H1 (cell line): ENCODE results near the gene LDHB. TPM values are rescaled to one million over a fixed set of nuclear protein-coding genes. Genes with fewer than 3 reads are reported as not detected.

ENCODE experiments used
- CTCF ChIA-PET: fragments of 300-600 bp; sonication (Branson Sonifier 250); formaldehyde crosslinking; loops from one replicate; lab custom pipeline; 2021; ENCODE audit not compliant: partially characterized antibody; lab: Charles Lee
- POLR2A ChIA-PET: fragments of 300-600 bp; sonication (Branson Sonifier 250); formaldehyde crosslinking; loops from one replicate; lab custom pipeline; 2021; ENCODE audit warnings: inconsistent platforms; ENCODE audit not compliant: partially characterized antibody; lab: Charles Lee
- DNase-seq, 2 experiments: peaks; one replicate each; pipeline versions ENCODE4 v3.0.0 to v3.0.0-alpha.2; 2010 to 2022; ENCODE audit warnings: low spot score in 2 of 2, low read depth in 1 of 2, mixed read lengths in 1 of 2
- FAIRE-seq: peaks from 2 replicates; lab custom pipeline; 2011; peaks lifted over from hg19 to GRCh38; lab: Jason Lieb, UNC
- H2AFZ ChIP-seq: 2 replicates; pipeline ENCODE4 v1.8.1; 2012; ENCODE audit warnings: low read length, inconsistent platforms
- H2AK5ac ChIP-seq: 2 replicates; pipeline ENCODE4 v1.6.1; 2013; ENCODE audit warnings: low read depth, low read length
- H2BK120ac ChIP-seq: replicated peaks from 2 replicates; pipeline ENCODE3; 2013; ENCODE audit warnings: low read depth, low read length, inconsistent platforms
- H2BK12ac ChIP-seq: 2 replicates; pipeline ENCODE4 v1.6.1; 2013; ENCODE audit warnings: low read depth, low read length
- H2BK15ac ChIP-seq: 2 replicates; pipeline ENCODE4 v1.6.1; 2013; ENCODE audit warnings: low read length
- H2BK20ac ChIP-seq: 2 replicates; pipeline ENCODE4 v1.6.1; 2013; ENCODE audit warnings: low read length
- H2BK5ac ChIP-seq: 2 replicates; pipeline ENCODE4 v1.6.1; 2013; ENCODE audit warnings: low read depth, low read length
- H3K14ac ChIP-seq: 2 replicates; pipeline ENCODE4 v1.6.1; 2013; ENCODE audit warnings: inconsistent platforms; ENCODE audit not compliant: insufficient read length
- H3K18ac ChIP-seq: 2 replicates; pipeline ENCODE4 v1.6.1; 2013; ENCODE audit warnings: low read length; ENCODE audit errors: extremely low read depth
- H3K23ac ChIP-seq: 2 replicates; pipeline ENCODE4 v1.6.1; 2013; ENCODE audit warnings: inconsistent platforms; ENCODE audit not compliant: insufficient read length
- H3K23me2 ChIP-seq: 2 replicates; pipeline ENCODE4 v1.6.1; 2013; ENCODE audit warnings: low read depth, low read length
- H3K27ac ChIP-seq: 2 replicates; pipeline ENCODE4 v1.6.1; 2011; ENCODE audit warnings: low read depth, low read length, inconsistent platforms
- H3K27me3 ChIP-seq, 4 experiments: replicated peaks in 1 of 4; 1 replicate in 1 of 4; 2 replicates in 3 of 4; pipeline versions ENCODE4 v1.6.1 to v1.8.1; 2011 to 2013; ENCODE audit warnings: low read length in 3 of 4, mild to moderate bottlenecking in 3 of 4, inconsistent platforms in 2 of 4, mixed read lengths in 2 of 4, moderate library complexity in 1 of 4; ENCODE audit not compliant: control insufficient read depth in 3 of 4, insufficient read depth in 3 of 4; ENCODE audit errors: extremely low read depth in 1 of 4
- H3K36me3 ChIP-seq, 4 experiments: 2 replicates each; pipeline versions ENCODE4 v1.6.1 to v1.8.1; 2011 to 2013; ENCODE audit warnings: mild to moderate bottlenecking in 4 of 4, low read length in 3 of 4, moderate library complexity in 2 of 4, control low read depth in 1 of 4, inconsistent platforms in 1 of 4; ENCODE audit not compliant: insufficient read depth in 4 of 4, control insufficient read depth in 2 of 4
- H3K4ac ChIP-seq: replicated peaks from 2 replicates; pipeline ENCODE3; 2013; ENCODE audit warnings: low read length, low read depth, mixed read lengths, inconsistent platforms; ENCODE audit not compliant: insufficient read length
- H3K4me1 ChIP-seq, 4 experiments: replicated peaks in 1 of 4; 1 replicate in 1 of 4; 2 replicates in 3 of 4; pipeline versions ENCODE4 v1.6.1 to v1.8.1; 2011 to 2013; ENCODE audit warnings: low read length in 3 of 4, inconsistent platforms in 2 of 4, mixed read lengths in 1 of 4; ENCODE audit not compliant: insufficient read depth in 4 of 4, control insufficient read depth in 3 of 4
- H3K4me2 ChIP-seq, 2 experiments: 2 replicates each; pipeline versions ENCODE4 v1.6.1 to v1.8.1; 2011 to 2013; ENCODE audit warnings: low read depth in 2 of 2, low read length in 2 of 2, control low read depth in 1 of 2, inconsistent platforms in 1 of 2, mild to moderate bottlenecking in 1 of 2; ENCODE audit not compliant: insufficient read depth in 1 of 2
- H3K4me3 ChIP-seq, 4 experiments: fragments of 200-600, 300-600 bp in 1 of 4; sonication (generic), shearing (Covaris generic), sonication (Bioruptor Twin) in 1 of 4; 2 replicates each; pipeline versions ENCODE4 v1.5.1 to v1.8.1; 2011 to 2016; ENCODE audit warnings: low read length in 4 of 4, low read depth in 3 of 4, control low read depth in 2 of 4, inconsistent platforms in 2 of 4, mild to moderate bottlenecking in 2 of 4, mixed read lengths in 1 of 4, moderate library complexity in 1 of 4; ENCODE audit not compliant: insufficient read depth in 2 of 4; ENCODE audit errors: extremely low read depth in 1 of 4
- H3K56ac ChIP-seq: replicated peaks from 2 replicates; pipeline ENCODE3; 2013; ENCODE audit warnings: low read depth, mild to moderate bottlenecking, mixed read lengths, low read length, inconsistent platforms; ENCODE audit not compliant: insufficient read length
- H3K79me1 ChIP-seq: 2 replicates; pipeline ENCODE4 v1.6.1; 2013; ENCODE audit warnings: low read depth, low read length, control low read depth
- H3K79me2 ChIP-seq, 2 experiments: 2 replicates each; pipeline versions ENCODE4 v1.6.1 to v1.8.1; 2012 to 2013; ENCODE audit warnings: low read length in 2 of 2, mild to moderate bottlenecking in 2 of 2, inconsistent platforms in 1 of 2; ENCODE audit not compliant: insufficient read depth in 2 of 2, control insufficient read depth in 1 of 2
- H3K9ac ChIP-seq, 4 experiments: replicated peaks in 1 of 4; 1 replicate in 1 of 4; 2 replicates in 3 of 4; pipeline versions ENCODE4 v1.6.1 to v1.8.1; 2011 to 2013; ENCODE audit warnings: low read depth in 3 of 4, low read length in 3 of 4, control low read depth in 2 of 4, mild to moderate bottlenecking in 2 of 4, moderate library complexity in 2 of 4, inconsistent platforms in 1 of 4; ENCODE audit errors: extremely low read depth in 1 of 4
- H3K9me3 ChIP-seq, 2 experiments: 2 replicates each; pipeline versions ENCODE4 v1.6.1 to v1.8.1; 2012 to 2013; ENCODE audit warnings: mild to moderate bottlenecking in 2 of 2, moderate library complexity in 2 of 2, control low read depth in 1 of 2, inconsistent platforms in 1 of 2, low read depth in 1 of 2, low read length in 1 of 2, mixed read lengths in 1 of 2; ENCODE audit not compliant: insufficient read depth in 2 of 2
- H4K20me1 ChIP-seq, 2 experiments: replicated peaks in 1 of 2; 2 replicates each; pipeline versions ENCODE3 to v1.8.1; 2011 to 2013; ENCODE audit warnings: inconsistent platforms in 2 of 2, low read length in 2 of 2, mild to moderate bottlenecking in 1 of 2; ENCODE audit not compliant: insufficient read depth in 2 of 2, control insufficient read depth in 1 of 2
- H4K5ac ChIP-seq: 2 replicates; pipeline ENCODE4 v1.6.1; 2013; ENCODE audit warnings: low read length, low read depth, mixed read lengths, inconsistent platforms; ENCODE audit not compliant: insufficient read length
- H4K8ac ChIP-seq: 2 replicates; pipeline ENCODE4 v1.8.0; 2013; ENCODE audit warnings: mild to moderate bottlenecking, moderate library complexity, low read length, inconsistent platforms; ENCODE audit not compliant: insufficient read depth; ENCODE audit errors: extremely low read depth
- H4K91ac ChIP-seq: replicated peaks from 2 replicates; pipeline ENCODE3; 2013; ENCODE audit warnings: low read length, mixed read lengths, inconsistent platforms; ENCODE audit not compliant: insufficient read length
- BRCA1 ChIP-seq: IDR thresholded peaks from 2 replicates; pipeline ENCODE4 v1.6.1; 2012; ENCODE audit warnings: low read depth, low read length, improper control_type of control experiment
- CBX8 ChIP-seq: fragments of 300-800, 300-1000 bp; sonication (generic); IDR thresholded peaks from 2 replicates; pipeline ENCODE4 v1.7.1; 2016; ENCODE audit warnings: low read depth, low read length, borderline replicate concordance
- CEBPB ChIP-seq: IDR thresholded peaks from 2 replicates; pipeline ENCODE4 v1.6.1; 2012; ENCODE audit warnings: low read depth, low read length
- FOSL1 ChIP-seq: IDR thresholded peaks from 2 replicates; pipeline ENCODE4 v1.6.1; 2011; ENCODE audit warnings: mild to moderate bottlenecking, low read depth, low read length, moderate library complexity; ENCODE audit not compliant: insufficient read depth
- GABPA ChIP-seq: IDR thresholded peaks from 2 replicates; pipeline ENCODE4 v1.6.1; 2011; ENCODE audit warnings: mild to moderate bottlenecking, low read length, moderate library complexity, borderline replicate concordance; ENCODE audit not compliant: insufficient read depth
- GTF2F1 ChIP-seq: IDR thresholded peaks from 2 replicates; pipeline ENCODE4 v1.6.1; 2012; ENCODE audit warnings: low read depth, low read length, improper control_type of control experiment, borderline replicate concordance
- JUND ChIP-seq: IDR thresholded peaks from 2 replicates; pipeline ENCODE4 v1.6.1; 2011; ENCODE audit warnings: mild to moderate bottlenecking, improper control_type of control experiment, low read length
- KDM5A ChIP-seq: fragments of 200-600 bp; IDR thresholded peaks from 2 replicates; pipeline ENCODE4 v1.7.1; 2012; ENCODE audit warnings: mild to moderate bottlenecking, low read length, inconsistent platforms, mixed read lengths
- NRF1 ChIP-seq: IDR thresholded peaks from 2 replicates; pipeline ENCODE4 v1.6.1; 2011; ENCODE audit warnings: mild to moderate bottlenecking, low read depth, low read length, improper control_type of control experiment
- RAD21 ChIP-seq, 2 experiments: IDR thresholded peaks in 1 of 2; conservative IDR thresholded peaks in 1 of 2; 2 replicates each; pipeline ENCODE4 v1.6.1; 2011; ENCODE audit warnings: low read depth in 2 of 2, low read length in 2 of 2, improper control_type of control experiment in 1 of 2, inconsistent platforms in 1 of 2, mild to moderate bottlenecking in 1 of 2, moderate library complexity in 1 of 2
- SIX5 ChIP-seq: IDR thresholded peaks from 2 replicates; pipeline ENCODE4 v1.6.1; 2011; ENCODE audit warnings: mild to moderate bottlenecking, low read depth, low read length
- SP4 ChIP-seq: IDR thresholded peaks from 2 replicates; pipeline ENCODE4 v1.6.1; 2012; ENCODE audit warnings: low read length, inconsistent platforms
- TAF1 ChIP-seq: IDR thresholded peaks from 2 replicates; pipeline ENCODE4 v1.6.1; 2011; ENCODE audit warnings: mild to moderate bottlenecking, low read depth, low read length
- ZNF274 ChIP-seq: IDR thresholded peaks from 2 replicates; pipeline ENCODE4 v1.7.0; 2012; ENCODE audit warnings: low read length, borderline replicate concordance; ENCODE audit errors: extremely low read depth
- WGBS, 2 experiments: shearing (Covaris generic) in 1 of 2; methylation state at CpG; one replicate each; pipeline versions ENCODE4 v1.1.6 to v1.1.7; 2013 to 2015; ENCODE audit warnings: low lambda C conversion rate in 2 of 2, mixed read lengths in 2 of 2, inconsistent platforms in 1 of 2, low coverage in 1 of 2, missing lambda C conversion rate in 1 of 2; ENCODE audit not compliant: insufficient replicate concordance in 2 of 2, insufficient coverage in 1 of 2, insufficient read length in 1 of 2; ENCODE audit errors: extremely low coverage in 1 of 2, missing lambda C conversion rate in 1 of 2; 5-methylcytosine and 5-hydroxymethylcytosine counted together
- polyA plus RNA-seq, 7 experiments: library from polyadenylated mRNA; depleted of rRNA in 3 of 7; stranded (reverse) in 5 of 7; unstranded in 2 of 7; fragments of >200 nt in 5 of 7; fragments of 200-250 nt in 2 of 7; gene quantifications; 1 replicate in 5 of 7; 2 replicates in 1 of 7; 4 replicates in 1 of 7; pipeline versions ENCODE4 v1.2.1 to v1.2.3, GENCODE V29; 2011 to 2013; ENCODE audit warnings: missing spikeins in 2 of 7, mixed read lengths in 2 of 7
- total RNA-seq: library from RNA; stranded (reverse); fragmentation: NEBNext Ultra II Directional; extraction: Animal tissue kit (Norgen Biotek cat#: 25700); gene quantifications from 2 replicates; pipeline ENCODE4 v1.2.1, GENCODE V29; 2021
- TF ChIP-seq, protein P1 (sequence below): IDR thresholded peaks from 2 replicates; pipeline ENCODE4 v1.6.1; 2012; ENCODE audit warnings: inconsistent platforms

LDHB gene
- total and polyA plus RNA-seq, 2 of the 8 experiments (the other 6 are each of a cell fraction or from before 2014, with no cell fraction given) = 1,177 to 1,781 TPM

DNA sequence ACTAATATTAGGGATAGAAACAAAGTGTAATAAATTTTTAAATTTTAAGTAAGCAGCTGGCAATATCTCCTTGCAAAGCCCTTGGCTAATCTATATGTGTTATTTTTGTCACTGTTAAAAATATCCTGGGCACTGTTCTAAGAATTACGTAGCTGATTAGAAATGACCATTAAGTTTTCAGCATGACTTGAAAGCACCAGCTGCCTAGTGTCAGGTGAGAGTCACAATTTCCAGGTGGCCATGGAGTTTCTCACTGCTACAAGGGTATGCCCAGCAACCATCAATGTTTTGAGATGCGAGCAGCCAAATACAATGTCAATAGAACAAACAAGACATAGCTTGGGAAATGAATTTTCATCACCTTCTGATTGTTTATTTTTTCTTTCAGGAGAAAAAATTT, 29.7 kb downstream of the LDHB start:
- H4K91ac ChIP-seq = no peak overlapping the region
- H3K14ac ChIP-seq = no peak overlapping the region
- no peak overlapping the region for H3K27ac ChIP-seq
- H2BK15ac ChIP-seq = no peak overlapping the region
- H2BK5ac ChIP-seq = no peak overlapping the region
- no peak overlapping the region for H3K56ac ChIP-seq
- peaks cover 0 to 5% of the 10 kb centered on the region in 2 experiments; a peak in 2 of 4 replicates for H3K9me3 ChIP-seq
- no peak overlapping the region for H2AFZ ChIP-seq
- no peaks in the 10 kb centered on the region for H3K79me1 ChIP-seq
- no peak overlapping the region for H3K23ac ChIP-seq
- no peaks in the 10 kb centered on the region for H3K79me2 ChIP-seq
- no peak for DNase-seq
- no peaks in the 10 kb centered on the region for H3K4me1 ChIP-seq
- no peaks in the 10 kb centered on the region for H3K23me2 ChIP-seq
- H2BK120ac ChIP-seq = no peak overlapping the region
- FAIRE-seq = no peak
- no peak overlapping the region for H3K4me2 ChIP-seq
- H4K5ac ChIP-seq = no peak overlapping the region
- 97% methylated on average over 2 of the region's 2 CpGs; no CpG with 5 or more reads in 1 of the 2 experiments for WGBS, 2 experiments
- no peaks in the 10 kb centered on the region for H3K27me3 ChIP-seq
- ChIA-PET POLR2A (interaction anchor here (0.6 to 1.0 kb wide), 4 partner anchors 20 to 30 kb away, joined by 3 to 5 read pairs (median 3); partner anchors contain the start of gene LDHB), CTCF (interaction anchor here (0.6 to 1.1 kb wide), 2 partner anchors 17 to 21 kb away, joined by 3 read pairs; no protein-coding TSS in a partner anchor)
- H2BK12ac ChIP-seq = no peak overlapping the region
- no peak overlapping the region for H2BK20ac ChIP-seq
- peaks cover 0 to 2% of the 10 kb centered on the region in 2 experiments for H4K20me1 ChIP-seq
- no peak overlapping the region for H3K4ac ChIP-seq
- no peak overlapping the region for H4K8ac ChIP-seq
- no peaks in the 10 kb centered on the region; a peak in 1 of 8 replicates for H3K36me3 ChIP-seq
- no peak overlapping the region for H3K4me3 ChIP-seq
- no peak overlapping the region for H2AK5ac ChIP-seq
- H3K9ac ChIP-seq = no peak overlapping the region
- H3K18ac ChIP-seq = no peak overlapping the region
- TF ChIP-seq JUND (no peak), NRF1 (no peak), CBX8 (no peak), SP4 (no peak), SIX5 (no peak), RAD21 (IDR thresholded peaks at IDR 0.05 in 1 of 2, conservative IDR thresholded peaks at IDR 0.05 in 1 of 2; ENCODE audit: low read depth in 2 of 2, low read length in 2 of 2) (no peak), FOSL1 (no peak), TAF1 (no peak), KDM5A (no peak), ZNF274 (no peak), BRCA1 (no peak), GTF2F1 (no peak), GABPA (no peak), CEBPB (no peak)
- TF ChIP-seq, protein P1, sequence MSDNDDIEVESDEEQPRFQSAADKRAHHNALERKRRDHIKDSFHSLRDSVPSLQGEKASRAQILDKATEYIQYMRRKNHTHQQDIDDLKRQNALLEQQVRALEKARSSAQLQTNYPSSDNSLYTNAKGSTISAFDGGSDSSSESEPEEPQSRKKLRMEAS = no peak
